NT2/D1 (cell line): Measurements from ENCODE around the gene ALOXE3.

ENCODE experiments used
- SUZ12 ChIP-seq: IDR thresholded peaks from 2 replicates; pipeline ENCODE4 v1.6.1; 2011; ENCODE audit not compliant: insufficient read length, insufficient read depth; ENCODE audit errors: extremely low read depth
- ZNF274 ChIP-seq: IDR thresholded peaks from 2 replicates; pipeline ENCODE4 v1.6.1; 2011; ENCODE audit warnings: mild to moderate bottlenecking, low read depth, low read length

DNA sequence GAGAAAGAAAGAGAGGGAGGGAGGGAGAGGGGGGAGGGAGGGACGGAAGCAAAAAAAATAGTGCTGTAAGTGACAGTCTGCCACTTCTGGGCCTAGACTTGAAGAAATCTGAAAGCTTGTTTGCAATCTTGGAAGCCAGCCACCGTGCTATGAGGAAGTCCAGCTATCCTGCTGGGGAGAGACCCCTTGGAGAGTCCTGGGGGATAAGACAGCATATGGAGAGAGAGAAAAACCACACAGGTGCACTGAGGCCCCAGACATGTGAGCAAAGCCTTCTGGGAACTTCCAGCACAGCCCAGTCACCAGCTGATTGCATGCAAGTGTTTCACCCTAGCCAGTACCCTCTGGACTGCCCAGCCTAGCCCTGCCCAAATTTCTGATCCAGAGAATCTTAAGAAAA, 18.2 kb downstream of the ALOXE3 start:
- no peak for TF ChIP-seq SUZ12
- no peak for TF ChIP-seq ZNF274
